Activated CD8-positive, alpha-beta memory T cell treated with anti-CD3 and anti-CD28 coated beads, Interleukin-2, amount 10 ng/mL, durations not matched to agents 7 days and 5 days (primary cell): ENCODE data around the gene CTSH. TPM values are rescaled to one million over a fixed set of nuclear protein-coding genes. Genes with fewer than 3 reads are reported as not detected.

ENCODE experiments used
- ATAC-seq: fragments of 150-1000 bp; cut with Tn5 transposase; one replicate; pipeline ENCODE4 v1.10.0; 2021; ENCODE audit warnings: moderate library complexity
- CTCF ChIA-PET: fragments of 350-600 bp; sonication (Branson Sonifier 250); formaldehyde crosslinking; loops from one replicate; lab custom pipeline; 2021; ENCODE audit warnings: antibody characterized with exemption; lab: Charles Lee
- DNase-seq: peaks from one replicate; pipeline ENCODE4 v3.0.0-alpha.2; 2020
- H3K27ac Mint-ChIP-seq: one replicate; pipeline ENCODE4 v1.8.0; 2021; ENCODE audit warnings: mild to moderate bottlenecking, mixed read lengths
- H3K27me3 Mint-ChIP-seq: one replicate; pipeline ENCODE4 v1.8.0; 2021; ENCODE audit warnings: mixed read lengths
- H3K36me3 Mint-ChIP-seq: one replicate; pipeline ENCODE4 v1.8.0; 2021; ENCODE audit warnings: mild to moderate bottlenecking, mixed read lengths
- H3K4me1 Mint-ChIP-seq: one replicate; pipeline ENCODE4 v1.8.0; 2021; ENCODE audit warnings: mixed read lengths
- H3K4me3 Mint-ChIP-seq: one replicate; pipeline ENCODE4 v1.8.0; 2021; ENCODE audit warnings: mild to moderate bottlenecking, moderate library complexity, mixed read lengths
- H3K9me3 Mint-ChIP-seq: one replicate; pipeline ENCODE4 v1.8.0; 2022; ENCODE audit warnings: low read depth, mixed read lengths
- total RNA-seq, 2 experiments: library from RNA; stranded (reverse); gene quantifications; one replicate each; pipeline ENCODE4 v1.2.3, GENCODE V29; 2021

Gene CTSH
- total RNA-seq, 2 experiments from 2014 or later = 33.9 to 48.1 TPM

GRCh38 chr15:78968539-78969271, 23.9 kb upstream of the CTSH start:
- CTCF ChIA-PET = interaction anchor here (2.0 kb wide), 1 partner anchor 11 kb away, joined by 6 read pairs; no protein-coding TSS in a partner anchor
- H3K4me1 Mint-ChIP-seq = no peaks in the 10 kb centered on the region
- no peak for DNase-seq

GRCh38 chr15:78968114-78968513, 23.3 kb upstream of the CTSH start:
- no peak for ATAC-seq
- CTCF ChIA-PET = interaction anchor here (2.0 kb wide), 1 partner anchor 12 kb away, joined by 6 read pairs; no protein-coding TSS in a partner anchor
- H3K9me3 Mint-ChIP-seq = no peaks in the 10 kb centered on the region

More at GRCh38 chr15:78968539-78969271, 23.9 kb upstream of the CTSH start:
- Mint-ChIP-seq H3K27ac (no peak overlapping the region), H3K4me3 (no peak overlapping the region), H3K9me3 (no peaks in the 10 kb centered on the region), H3K36me3 (no peaks in the 10 kb centered on the region), H3K27me3 (peaks cover 3% of the 10 kb centered on the region)
- no peak for ATAC-seq

GRCh38 chr15:78960308-78960707, 15.5 kb upstream of the CTSH start:
- no peaks in the 10 kb centered on the region for H3K36me3 Mint-ChIP-seq
- peaks cover 3% of the 10 kb centered on the region for H3K27me3 Mint-ChIP-seq
- CTCF ChIA-PET = interaction anchor here (0.6 to 2.1 kb wide), 3 partner anchors 20 to 115 kb away, joined by 3 to 7 read pairs (median 3); no protein-coding TSS in a partner anchor
- H3K4me1 Mint-ChIP-seq = no peaks in the 10 kb centered on the region
- ATAC-seq = no peak
- no peak overlapping the region for H3K27ac Mint-ChIP-seq
- no peak for DNase-seq
- no peak overlapping the region for H3K4me3 Mint-ChIP-seq
- peaks cover 2% of the 10 kb centered on the region for H3K9me3 Mint-ChIP-seq

More at GRCh38 chr15:78968114-78968513, 23.3 kb upstream of the CTSH start:
- peaks cover 3% of the 10 kb centered on the region for H3K27me3 Mint-ChIP-seq
- no peaks in the 10 kb centered on the region for H3K4me1 Mint-ChIP-seq
- no peak overlapping the region for H3K27ac Mint-ChIP-seq
- H3K4me3 Mint-ChIP-seq = no peak overlapping the region
- no peaks in the 10 kb centered on the region for H3K36me3 Mint-ChIP-seq
- DNase-seq = no peak

GRCh38 chr15:78959360-78959759, 14.5 kb upstream of the CTSH start:
- DNase-seq = no peak
- Mint-ChIP-seq H3K4me3 (no peak overlapping the region), H3K9me3 (peaks cover 2% of the 10 kb centered on the region), H3K36me3 (no peaks in the 10 kb centered on the region), H3K4me1 (no peaks in the 10 kb centered on the region), H3K27ac (no peak overlapping the region), H3K27me3 (peaks cover 3% of the 10 kb centered on the region)
- ATAC-seq = no peak
- CTCF ChIA-PET = interaction anchor here (1.0 to 2.1 kb wide), 2 partner anchors 21 to 48 kb away, joined by 3 to 7 read pairs; no protein-coding TSS in a partner anchor

GRCh38 chr15:78957416-78958093, 12.7 kb upstream of the CTSH start:
- CTCF ChIA-PET = interaction anchor here (1.0 kb wide), 1 partner anchor 22 kb away, joined by 4 read pairs; no protein-coding TSS in a partner anchor
- ATAC-seq (no peak), DNase-seq (no peak)

GRCh38 chr15:78956937-78957336, 12.1 kb upstream of the CTSH start:
- Mint-ChIP-seq H3K4me3 (no peak overlapping the region), H3K36me3 (no peaks in the 10 kb centered on the region), H3K27ac (no peak overlapping the region), H3K4me1 (no peaks in the 10 kb centered on the region), H3K9me3 (peaks cover 2% of the 10 kb centered on the region), H3K27me3 (peaks cover 7% of the 10 kb centered on the region)
- ATAC-seq = no peak
- CTCF ChIA-PET = interaction anchor here (1.0 kb wide), 1 partner anchor 23 kb away, joined by 4 read pairs; no protein-coding TSS in a partner anchor
- DNase-seq = no peak

More at GRCh38 chr15:78957416-78958093, 12.7 kb upstream of the CTSH start:
- Mint-ChIP-seq H3K27ac (no peak overlapping the region), H3K9me3 (peaks cover 2% of the 10 kb centered on the region), H3K4me3 (no peak overlapping the region), H3K36me3 (no peaks in the 10 kb centered on the region), H3K4me1 (no peaks in the 10 kb centered on the region), H3K27me3 (peaks cover 7% of the 10 kb centered on the region)

GRCh38 chr15:78955355-78955754, 10.5 kb upstream of the CTSH start:
- Mint-ChIP-seq H3K4me3 (no peak overlapping the region), H3K27me3 (peaks cover 4% of the 10 kb centered on the region), H3K36me3 (no peaks in the 10 kb centered on the region), H3K9me3 (no peaks in the 10 kb centered on the region), H3K4me1 (peaks cover 9% of the 10 kb centered on the region), H3K27ac (no peak overlapping the region)
- CTCF ChIA-PET = interaction anchor here (1.1 kb wide), 1 partner anchor 229 kb away, joined by 3 read pairs; no protein-coding TSS in a partner anchor
- ATAC-seq (no peak), DNase-seq (no peak)

- H3K36me3 Mint-ChIP-seq = no peaks in the 10 kb centered on the region
- no peak overlapping the region for H3K27ac Mint-ChIP-seq
- H3K27me3 Mint-ChIP-seq = peaks cover 9% of the 10 kb centered on the region
- CTCF ChIA-PET = no interaction called here
- H3K9me3 Mint-ChIP-seq = no peaks in the 10 kb centered on the region
- peaks cover 9% of the 10 kb centered on the region for H3K4me1 Mint-ChIP-seq
- DNase-seq (no peak), ATAC-seq (no peak)
- no peak overlapping the region for H3K4me3 Mint-ChIP-seq
These were observed 7.0 kb upstream of the CTSH start for GRCh38 chr15:78951841-78952238.

- H3K4me3 Mint-ChIP-seq = no peak overlapping the region
- H3K36me3 Mint-ChIP-seq = no peaks in the 10 kb centered on the region
- ATAC-seq (peak; percentile 45), DNase-seq (no peak)
- peaks cover 9% of the 10 kb centered on the region for H3K4me1 Mint-ChIP-seq
- H3K27me3 Mint-ChIP-seq = peaks cover 9% of the 10 kb centered on the region
- CTCF ChIA-PET = no interaction called here
- no peaks in the 10 kb centered on the region for H3K9me3 Mint-ChIP-seq
- no peak overlapping the region for H3K27ac Mint-ChIP-seq
These were observed 6.3 kb upstream of the CTSH start for GRCh38 chr15:78950902-78951840.

- Mint-ChIP-seq H3K27me3 (peaks cover 9% of the 10 kb centered on the region), H3K4me3 (no peak overlapping the region), H3K36me3 (no peaks in the 10 kb centered on the region), H3K9me3 (no peaks in the 10 kb centered on the region), H3K27ac (no peak overlapping the region), H3K4me1 (peaks cover 9% of the 10 kb centered on the region)
- DNase-seq (no peak), ATAC-seq (no peak)
- CTCF ChIA-PET = no interaction called here
These were observed 5.5 kb upstream of the CTSH start for GRCh38 chr15:78950343-78950742.

GRCh38 chr15:78949461-78949860, 4.6 kb upstream of the CTSH start:
- CTCF ChIA-PET = no interaction called here
- peaks cover 11% of the 10 kb centered on the region for H3K27me3 Mint-ChIP-seq
- DNase-seq (no peak), ATAC-seq (no peak)
- H3K9me3 Mint-ChIP-seq = no peaks in the 10 kb centered on the region
- no peak overlapping the region for H3K27ac Mint-ChIP-seq
- peaks cover 9% of the 10 kb centered on the region for H3K4me1 Mint-ChIP-seq
- no peaks in the 10 kb centered on the region for H3K36me3 Mint-ChIP-seq
- no peak overlapping the region for H3K4me3 Mint-ChIP-seq

GRCh38 chr15:78947506-78947905, 2.7 kb upstream of the CTSH start:
- CTCF ChIA-PET = no interaction called here
- no peak for ATAC-seq

More at GRCh38 chr15:78947506-78947905, 2.7 kb upstream of the CTSH start:
- Mint-ChIP-seq H3K4me1 (peaks cover 9% of the 10 kb centered on the region), H3K27ac (no peak overlapping the region), H3K9me3 (no peaks in the 10 kb centered on the region), H3K4me3 (no peak overlapping the region), H3K36me3 (no peaks in the 10 kb centered on the region), H3K27me3 (peaks cover 20% of the 10 kb centered on the region)
- DNase-seq = no peak
